Transverse colon (tissue), 4 donors: ENCODE results near the gene PCAT6. TPM values are rescaled to one million over a fixed set of nuclear protein-coding genes. Genes with fewer than 3 reads are reported as not detected.

Experiments
- small RNA-seq, 4 donors: library from RNA; depleted of rRNA; stranded (forward); fragments of <200 nt; gene quantifications; one replicate each; pipeline ENCODE3, GENCODE V24; 2016
- total RNA-seq, 4 donors: library from RNA; depleted of rRNA; stranded (reverse); fragments of >200 nt; gene quantifications; one replicate each; pipeline ENCODE4 v1.1.0, GENCODE V29; 2016

PCAT6 gene
- total RNA-seq, 4 donors from 2014 or later, result not detected

Small RNAs within 50 kb of the gene (small RNA-seq; reads per million reads assigned to genes)
- 0 reads per million in 4 donors for gene AC098934.3

Other genes with a start within 250 kb of the PCAT6 start
- gene SYT2, start 100.5 kb upstream of the PCAT6 start, total RNA-seq, result under 1 TPM in 2 of 4 donors, not detected in 2; 0.16 to 0.40 TPM
- 100 to 1,000 TPM in 1 of 4 donors, 10 to 100 TPM in 3; 50.5 to 104 (median 71.7) TPM for gene KDM5B, start 2.5 kb upstream of the PCAT6 start, total RNA-seq
- 10 to 100 TPM in 1 of 4 donors, 1 to 10 TPM in 2, under 1 TPM in 1; 0.75 to 10.9 (median 4.9) TPM for gene RABIF, start 78.2 kb downstream of the PCAT6 start, total RNA-seq
- gene KLHL12, start 116.3 kb downstream of the PCAT6 start, total RNA-seq, result 10 to 100 TPM; 10.5 to 26.6 (median 19.4) TPM
- 100 to 1,000 TPM in 1 of 4 donors, 10 to 100 TPM in 3; 19.1 to 103 (median 60.6) TPM for gene ADIPOR1, start 147.4 kb downstream of the PCAT6 start, total RNA-seq
- gene CYB5R1, start 156.3 kb downstream of the PCAT6 start, total RNA-seq, result 10 to 100 TPM in 3 of 4 donors, 1 to 10 TPM in 1; 2.2 to 35.9 (median 26.7) TPM
- 100 to 1,000 TPM; 104 to 253 (median 111) TPM for gene TMEM183A, start 196.4 kb downstream of the PCAT6 start, total RNA-seq
- 1 to 10 TPM in 1 of 4 donors, under 1 TPM in 2, not detected in 1; 0.41 to 1.1 (median 0.48) TPM for gene PPFIA4, start 215.5 kb downstream of the PCAT6 start, total RNA-seq